ENCODE measurements around the gene GRIK3.

DNA sequence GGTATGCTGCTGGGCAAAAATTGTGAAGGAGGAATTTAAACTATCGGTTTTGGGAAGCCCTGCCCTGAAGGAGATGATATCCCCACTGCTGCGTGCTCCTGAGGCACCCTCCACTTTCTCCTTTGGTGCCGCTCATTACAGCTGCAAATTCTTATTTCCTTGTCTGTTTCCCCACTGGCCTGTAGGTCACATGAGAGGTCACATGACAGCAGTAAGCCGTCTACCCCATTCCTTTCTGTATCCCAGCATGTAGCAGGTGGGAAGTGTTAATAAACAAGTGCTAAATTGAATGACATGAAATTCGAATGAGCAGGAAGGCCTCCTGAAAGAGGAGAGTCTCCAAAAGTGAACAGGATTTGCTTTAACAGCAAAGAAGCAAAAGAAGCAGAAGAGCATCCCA lies 58.7 kb downstream of the GRIK3 start:
- no peak for TF ChIP-seq CTCF (IDR thresholded peaks at IDR 0.05)
- no peak for TF ChIP-seq POLR2A (IDR thresholded peaks at IDR 0.05)
